HT-29 (cell line): ENCODE data around the gene LY86. TPM values are rescaled to one million over a fixed set of nuclear protein-coding genes. Genes with fewer than 3 reads are reported as not detected.
"Not testable (repeated sequence)": the region's sequence is repeated elsewhere in the genome, so short reads cannot be mapped to it uniquely, and the experiment has no call there.

Experiments
- DNase-seq: peaks from one replicate; pipeline ENCODE4 v3.0.0-alpha.2; 2015; ENCODE audit warnings: low spot score
- total RNA-seq: library from RNA; depleted of rRNA; stranded (reverse); fragments of >200 nt; shearing (Covaris generic); gene quantifications from 2 replicates; pipeline ENCODE4 v1.2.3, GENCODE V29; 2014

Gene LY86
- total RNA-seq, 1 experiment from 2014 or later: not detected

- no peak for DNase-seq
Observed at GRCh38 chr6:6652932-6653331, 64.4 kb downstream of the LY86 start.

DNA sequence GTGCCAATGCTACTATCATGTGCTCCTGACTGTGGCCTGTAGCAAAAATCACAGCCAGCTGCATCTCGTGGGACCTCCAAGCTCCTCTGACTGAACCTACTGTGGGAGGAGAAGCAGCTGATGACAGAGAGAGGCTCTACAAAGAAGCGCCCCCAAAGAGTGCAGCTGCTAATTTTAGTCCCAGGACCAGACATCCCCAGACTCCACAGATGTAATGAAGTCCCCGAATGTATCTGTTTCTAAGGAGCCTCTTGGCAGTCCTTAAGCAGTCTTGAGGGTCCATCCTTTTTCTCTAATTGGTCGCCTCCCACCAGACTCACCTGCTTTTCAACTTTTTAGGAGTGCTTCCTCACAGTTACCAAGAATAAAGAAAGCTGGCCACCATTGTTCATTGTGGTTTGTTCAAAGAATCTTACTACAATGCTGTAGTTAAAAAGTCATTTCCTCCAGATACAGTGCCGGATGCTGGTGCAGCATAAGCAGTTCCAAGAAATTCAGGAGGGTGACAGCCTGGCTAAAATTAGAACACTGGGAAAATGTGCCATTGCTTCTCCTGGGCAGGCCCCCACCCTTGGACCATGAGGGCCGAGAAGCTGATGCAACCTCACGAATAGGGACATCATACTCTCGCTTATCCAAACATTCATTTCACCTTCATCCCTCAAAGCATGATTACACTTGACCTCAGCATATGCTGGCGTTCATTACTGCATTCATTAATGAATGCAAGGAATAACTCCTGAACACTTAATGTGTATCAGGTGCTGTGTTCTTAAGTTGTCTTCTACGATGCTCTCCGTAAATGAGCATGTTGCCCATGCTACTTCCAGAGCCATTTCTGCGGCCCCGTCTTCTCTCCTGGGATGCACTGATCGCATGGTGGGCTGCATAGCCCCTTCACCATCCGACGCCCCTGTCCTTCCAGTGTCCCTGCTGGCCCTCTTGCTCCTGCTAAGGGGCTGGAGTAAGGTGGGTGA lies 66.4 kb downstream of the LY86 start:
- no peak for DNase-seq

DNA sequence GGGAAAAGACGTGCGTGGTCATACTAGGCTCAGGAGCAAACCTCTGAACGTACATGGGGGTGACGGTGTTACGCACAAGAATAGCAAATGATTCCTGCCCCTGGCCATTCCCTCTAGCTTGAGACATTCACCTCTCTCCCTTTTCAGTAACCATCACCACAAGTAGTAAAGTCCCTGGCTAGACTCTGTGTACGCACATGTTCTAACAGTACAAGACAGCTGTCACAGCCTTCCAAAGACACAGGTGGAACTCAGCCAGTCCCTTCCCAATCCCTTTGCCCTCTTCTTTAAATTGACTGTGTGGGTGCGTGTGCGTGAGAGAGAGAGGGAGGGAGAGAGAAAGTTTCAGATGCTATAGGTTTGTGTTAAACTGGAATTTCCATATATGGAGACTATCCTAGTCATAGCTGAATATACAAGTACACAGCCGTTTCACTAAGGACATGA lies 67.3 kb downstream of the LY86 start:
- DNase-seq: no peak

DNA sequence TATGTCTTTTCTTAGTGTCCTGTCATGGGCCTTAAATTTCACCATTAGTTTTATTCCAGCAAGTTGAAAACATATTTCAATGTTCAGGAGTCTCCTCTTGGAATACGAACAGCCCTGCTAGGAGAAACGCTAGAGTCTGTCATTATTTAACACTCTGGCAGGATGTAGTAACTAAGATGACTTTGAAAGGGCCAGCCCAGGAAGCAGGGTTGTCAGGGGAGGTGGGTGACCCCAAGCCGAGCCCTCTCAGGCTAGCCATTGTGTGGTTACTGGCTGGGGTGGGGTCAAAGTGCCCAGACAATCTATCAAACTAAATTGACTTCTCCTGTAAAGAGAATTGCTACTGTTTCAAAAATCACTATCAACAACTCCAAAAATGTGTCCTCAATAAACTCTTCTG lies 67.8 kb downstream of the LY86 start:
- no peak for DNase-seq

DNA sequence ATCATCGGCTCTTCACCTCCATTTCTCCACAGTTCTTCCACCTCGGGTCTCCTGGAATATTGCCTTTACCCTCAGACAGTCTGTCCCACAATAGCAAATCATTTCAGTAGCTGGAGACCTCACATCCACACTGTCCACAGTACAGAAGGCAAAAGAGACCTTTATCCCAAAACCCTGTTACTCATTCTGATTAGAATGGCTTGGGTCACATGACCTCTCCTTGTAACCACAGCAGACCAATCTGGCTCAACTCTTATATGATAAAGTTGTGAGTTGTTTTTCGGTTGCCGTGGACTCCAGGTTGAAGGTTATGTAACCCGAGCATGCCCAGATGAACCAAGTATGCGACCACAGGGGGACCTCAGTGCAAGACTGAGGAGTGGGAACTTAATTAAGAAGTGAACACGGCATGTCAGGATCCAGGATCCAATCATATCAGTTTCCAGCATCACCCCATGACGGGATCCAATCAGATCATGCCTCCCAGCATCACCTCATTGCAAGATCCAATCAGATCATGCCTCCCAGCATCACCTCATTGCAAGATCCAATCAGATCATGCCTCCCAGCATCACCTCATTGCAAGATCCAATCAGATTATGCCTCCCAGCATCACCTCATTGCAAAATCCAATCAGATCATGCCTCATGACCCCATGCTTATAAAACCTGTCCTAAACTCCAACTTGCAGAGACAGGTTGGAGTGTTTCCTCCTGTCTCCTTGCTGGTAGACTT lies 68.7 kb downstream of the LY86 start:
- no peak for DNase-seq

DNA sequence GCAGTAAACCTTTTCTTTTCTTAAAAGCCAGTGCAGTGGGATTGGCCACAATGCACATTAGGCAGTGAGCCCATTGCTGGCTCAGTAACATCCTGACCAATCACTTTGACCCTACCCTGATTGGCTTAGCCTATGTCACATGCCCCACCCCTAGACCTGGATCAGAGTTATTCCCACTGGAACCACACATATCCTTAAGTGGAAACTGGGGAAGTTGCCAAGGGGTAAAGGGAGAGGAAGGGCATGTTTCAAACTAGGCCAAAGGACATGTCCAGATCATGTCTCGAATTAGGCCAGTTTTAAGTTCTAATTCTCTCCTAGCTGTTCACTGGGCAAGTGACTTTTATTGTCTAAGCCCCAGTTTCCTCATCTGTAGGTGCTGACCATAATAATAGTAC lies 69.3 kb downstream of the LY86 start:
- no peak for DNase-seq

GRCh38 chr6:6659600-6660327 lies 71.2 kb downstream of the LY86 start:
- DNase-seq: no peak

- no peak for DNase-seq
Observed at GRCh38 chr6:6660339-6661045, 72.0 kb downstream of the LY86 start.

DNA sequence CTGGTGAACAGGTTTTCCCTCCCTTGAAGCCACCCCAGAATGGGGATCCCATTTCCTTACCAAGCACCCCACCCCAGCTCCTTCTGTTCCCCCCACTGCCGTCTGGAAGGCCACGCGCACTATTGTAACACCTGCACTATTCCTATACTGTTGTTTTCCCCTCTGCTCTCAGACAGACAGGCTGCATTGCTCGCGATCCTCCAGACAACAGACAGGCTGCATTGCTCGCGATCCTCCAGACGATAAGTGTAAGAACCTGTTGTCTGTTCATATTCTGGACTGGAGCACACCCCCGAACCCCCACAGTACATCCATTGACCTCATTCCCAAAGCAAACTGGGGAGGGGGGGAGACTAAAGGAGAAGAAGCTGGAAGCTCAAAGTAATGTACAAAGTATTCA lies 72.7 kb downstream of the LY86 start:
- DNase-seq: no peak

GRCh38 chr6:6661684-6662083 lies 73.2 kb downstream of the LY86 start:
- DNase-seq: peak; percentile 45

DNA sequence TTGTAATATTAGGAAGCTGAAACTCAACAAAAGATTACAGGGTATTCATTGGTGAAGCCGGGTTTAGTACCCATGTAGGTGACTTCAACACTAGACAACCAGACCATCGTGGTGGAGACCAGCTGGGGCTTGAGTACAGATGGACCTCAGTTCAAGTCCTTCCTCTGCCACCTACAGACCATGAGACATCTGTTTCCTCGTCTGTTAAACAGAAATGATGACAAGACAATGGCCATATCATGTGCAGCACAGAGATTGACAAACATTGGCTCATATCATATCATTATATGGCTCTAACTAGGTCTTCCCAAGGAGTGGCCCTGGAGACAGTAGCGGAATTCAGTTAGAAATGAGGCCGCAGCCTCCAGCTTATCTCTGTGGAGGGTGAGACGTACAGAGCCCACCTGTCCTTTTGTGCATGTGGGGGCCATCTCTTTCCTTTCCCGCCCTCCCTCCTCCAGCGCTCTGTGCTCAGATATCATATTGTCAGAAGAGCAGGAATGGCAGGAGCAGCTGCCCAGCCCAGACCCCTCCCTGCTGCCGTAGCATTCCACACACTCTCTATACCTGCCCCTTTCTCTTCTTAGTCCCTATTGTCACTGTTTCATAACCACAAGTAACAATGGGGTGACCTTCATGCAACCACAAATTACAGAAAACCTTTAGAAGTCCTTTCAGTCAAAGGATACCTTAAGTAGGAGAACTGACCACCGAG lies 75.1 kb downstream of the LY86 start:
- no peak for DNase-seq

DNA sequence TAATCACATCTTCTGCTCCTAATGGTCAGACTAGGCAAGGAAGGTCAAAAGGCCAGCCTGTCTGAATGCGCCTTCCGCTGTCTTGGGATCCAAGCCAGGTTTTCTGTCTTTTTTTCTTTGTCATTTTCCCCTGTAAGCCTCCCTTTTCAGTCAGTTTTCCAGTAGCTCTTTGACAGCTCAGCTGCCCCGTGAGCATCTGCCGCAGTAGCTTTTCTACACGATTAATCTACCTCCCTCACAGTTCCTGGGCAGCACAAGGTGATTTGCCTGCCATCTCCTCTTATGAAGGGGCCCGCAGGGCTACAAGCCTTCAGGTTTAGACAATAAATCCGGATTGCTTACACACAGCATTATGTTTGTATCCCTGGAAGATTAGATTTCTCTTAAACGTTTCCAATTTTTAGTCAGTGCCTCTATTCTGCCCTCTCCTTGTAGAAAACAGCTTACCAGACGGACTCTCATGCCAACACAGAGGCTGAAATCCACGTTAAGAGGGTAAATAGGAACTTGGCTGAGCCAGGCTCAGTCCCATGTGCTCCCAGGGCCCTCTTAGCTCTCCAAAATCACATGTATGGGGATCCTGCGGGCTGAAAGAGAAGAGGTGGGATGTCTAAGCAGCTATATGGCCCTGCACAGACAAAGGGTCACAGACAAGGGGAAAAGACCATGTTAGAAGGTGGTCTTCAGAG lies 77.2 kb downstream of the LY86 start:
- no peak for DNase-seq

GRCh38 chr6:6670150-6670549 lies 81.6 kb downstream of the LY86 start:
- not testable (repeated sequence) for DNase-seq

DNA sequence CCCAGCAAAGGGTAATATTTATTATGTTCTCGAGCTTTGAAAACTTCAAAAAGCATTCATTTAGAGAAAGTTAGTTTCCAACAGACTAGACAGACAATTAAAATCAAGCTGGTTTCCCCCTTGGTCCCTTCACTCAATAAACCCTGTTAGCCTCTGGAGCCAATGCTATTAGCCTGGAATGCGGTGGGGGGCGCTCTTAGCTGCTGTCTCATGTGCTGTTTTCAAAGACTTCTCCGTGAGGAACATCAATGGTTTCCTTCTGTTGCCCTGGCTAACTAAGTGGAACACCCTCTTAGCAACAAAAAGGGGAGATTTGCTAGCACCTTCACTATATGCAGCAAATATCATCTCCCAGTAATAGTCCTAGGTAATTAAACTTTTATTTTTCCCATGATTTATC lies 86.4 kb downstream of the LY86 start:
- no peak for DNase-seq

GRCh38 chr6:6676910-6677441 lies 88.5 kb downstream of the LY86 start:
- peak; percentile 91 for DNase-seq

DNA sequence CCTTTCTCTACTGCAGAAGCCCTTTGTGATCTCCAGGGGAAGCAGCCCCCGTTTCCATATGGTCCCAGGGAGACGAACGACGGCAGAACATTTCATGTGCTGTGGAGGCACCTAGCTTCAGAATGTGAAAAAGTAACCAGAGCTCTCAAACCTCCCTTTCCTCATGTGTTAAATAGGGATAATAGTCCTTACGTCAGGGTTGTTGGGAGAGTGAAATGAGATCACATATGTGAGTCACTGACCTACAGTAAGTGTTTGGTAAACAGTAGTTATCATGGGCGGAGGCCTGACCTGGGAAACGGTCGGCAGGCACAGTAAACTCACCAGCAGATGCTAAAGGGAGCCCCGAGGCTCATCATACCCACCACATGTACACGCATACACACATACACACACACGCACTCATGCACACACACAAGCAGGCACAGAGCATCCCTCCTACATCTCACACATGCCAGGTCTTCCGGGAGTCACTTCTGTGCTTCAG lies 89.7 kb downstream of the LY86 start:
- peak; percentile 30 for DNase-seq

- DNase-seq: no peak
Observed at GRCh38 chr6:6678811-6679210, 90.3 kb downstream of the LY86 start.

- no peak for DNase-seq
Observed at GRCh38 chr6:6679633-6680032, 91.1 kb downstream of the LY86 start.

GRCh38 chr6:6680526-6680925 lies 92.0 kb downstream of the LY86 start:
- DNase-seq: no peak
